HG03280 (cell line): ENCODE results near the gene PARD6B.

Experiments used
- ATAC-seq: cut with Tn5 transposase; IDR thresholded peaks from one replicate; pipeline ENCODE4 v1.9.1; 2021; ENCODE audit warnings: mild to moderate bottlenecking, moderate library complexity; ENCODE audit not compliant: unreplicated experiment

PARD6B gene

GRCh38 chr20:50723672-50724071 is 7.7 kb upstream of the PARD6B start:
- no peak for ATAC-seq

DNA sequence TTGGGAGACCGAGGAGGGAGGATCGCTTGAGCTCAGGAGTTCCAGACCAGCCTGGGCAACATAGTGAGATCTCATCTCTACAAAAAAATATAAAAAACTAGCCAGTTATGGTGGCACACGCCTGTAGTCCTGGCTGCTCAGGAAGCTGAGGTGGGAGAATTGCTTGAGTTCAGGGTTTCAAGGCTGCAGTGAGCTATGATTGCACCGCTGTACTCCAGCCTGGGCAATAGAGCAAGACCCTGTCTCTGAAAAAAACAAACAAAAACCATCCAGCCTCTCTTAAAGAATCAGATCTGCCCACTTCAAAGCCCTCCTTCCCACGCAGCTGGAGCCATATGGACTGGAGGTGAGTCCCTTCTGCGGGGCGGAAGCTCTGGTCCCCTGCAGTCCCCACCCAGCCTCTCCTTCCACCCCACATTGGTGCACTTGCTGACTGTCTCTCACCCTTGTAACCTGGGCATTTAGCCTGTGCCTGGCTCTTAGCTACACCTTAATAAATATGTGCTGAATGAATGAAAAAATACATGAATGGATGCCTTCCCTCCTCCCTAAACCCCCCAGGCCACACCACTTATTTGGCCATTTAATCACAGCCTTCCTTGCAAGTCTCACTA is 7.2 kb upstream of the PARD6B start:
- ATAC-seq, result no peak

GRCh38 chr20:50724851-50725723 is 6.3 kb upstream of the PARD6B start:
- ATAC-seq, result no peak

- ATAC-seq, result no peak
Observed at GRCh38 chr20:50725724-50726005, 5.7 kb upstream of the PARD6B start.

GRCh38 chr20:50726955-50727791 is 4.2 kb upstream of the PARD6B start:
- no peak for ATAC-seq

DNA sequence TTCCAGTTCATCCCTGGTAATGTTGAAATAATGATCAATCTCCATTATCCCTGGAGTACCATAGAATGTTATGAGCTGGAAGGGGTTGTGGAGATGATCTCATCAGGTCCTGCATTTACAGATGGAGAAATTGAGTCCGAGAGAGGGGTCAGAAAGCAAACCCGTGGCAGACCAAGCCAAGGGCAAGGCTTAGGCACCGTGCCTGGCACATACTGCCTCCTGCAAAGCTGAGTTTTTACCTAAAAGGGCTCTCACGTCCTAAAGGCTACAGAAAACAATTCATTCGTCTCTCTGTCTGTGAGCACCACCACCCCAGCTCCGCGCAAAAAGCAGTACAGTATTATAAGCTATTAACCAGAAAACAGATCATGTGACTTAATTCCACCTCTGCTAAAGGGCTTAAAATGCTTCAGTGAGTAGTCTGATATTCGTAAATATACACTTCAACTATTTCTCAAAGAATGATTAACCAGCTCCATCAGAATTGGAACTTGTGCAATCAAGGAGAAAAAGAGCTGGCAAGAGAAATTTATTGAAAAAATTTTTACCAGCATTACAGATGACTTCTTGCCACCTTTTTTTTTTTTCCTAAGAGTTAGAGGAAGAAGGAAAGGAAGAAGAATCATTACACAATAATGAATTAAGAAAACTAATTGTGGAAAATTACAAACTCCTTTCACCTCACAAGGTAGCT is 3.4 kb upstream of the PARD6B start:
- ATAC-seq, result no peak

DNA sequence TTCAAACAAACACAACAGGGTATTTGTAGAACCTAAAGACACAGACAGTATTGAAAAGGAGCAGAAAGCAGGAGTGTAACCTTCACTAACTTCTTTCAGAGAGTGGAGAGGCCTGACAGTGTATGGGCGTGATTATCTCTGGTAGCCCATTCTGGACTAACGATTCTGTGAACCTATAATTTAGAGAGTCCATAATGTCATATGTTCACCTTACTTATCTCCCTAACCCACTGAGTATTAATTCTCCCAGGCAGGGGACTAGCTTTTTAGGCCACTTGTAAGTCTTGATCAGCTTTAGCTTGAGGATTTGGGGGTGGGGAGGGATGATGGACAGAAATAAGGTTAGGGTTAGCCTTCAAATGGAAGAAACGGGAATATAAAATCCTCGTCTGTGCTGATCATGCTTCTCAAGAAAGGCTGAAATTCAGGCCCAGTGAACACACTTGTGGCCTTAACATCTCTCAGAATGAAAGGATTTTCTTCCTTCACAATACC is 2.8 kb upstream of the PARD6B start:
- ATAC-seq, result no peak

- ATAC-seq, result no peak
Observed at GRCh38 chr20:50728981-50729874, 2.2 kb upstream of the PARD6B start.

GRCh38 chr20:50729901-50730764 is 1.2 kb upstream of the PARD6B start:
- ATAC-seq, result no peak

DNA sequence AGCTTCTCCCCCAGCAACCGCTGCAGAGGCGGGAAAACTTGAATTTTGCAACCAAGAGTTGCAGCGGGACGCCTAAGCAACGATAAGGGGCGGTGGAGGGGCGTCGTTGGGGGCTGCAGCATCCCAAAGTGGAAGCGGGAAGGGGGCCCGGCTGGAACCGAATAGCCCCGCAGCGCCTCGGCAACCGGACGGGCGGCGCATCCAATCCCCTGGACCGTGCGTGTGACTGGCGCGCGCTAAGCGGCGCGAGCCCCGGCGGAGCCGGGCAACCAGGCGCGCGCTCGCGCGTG is 670 bp upstream of the PARD6B start:
- ATAC-seq, result no peak

- no peak for ATAC-seq
Observed at GRCh38 chr20:50731930-50732690, 730 bp downstream of the PARD6B start.

DNA sequence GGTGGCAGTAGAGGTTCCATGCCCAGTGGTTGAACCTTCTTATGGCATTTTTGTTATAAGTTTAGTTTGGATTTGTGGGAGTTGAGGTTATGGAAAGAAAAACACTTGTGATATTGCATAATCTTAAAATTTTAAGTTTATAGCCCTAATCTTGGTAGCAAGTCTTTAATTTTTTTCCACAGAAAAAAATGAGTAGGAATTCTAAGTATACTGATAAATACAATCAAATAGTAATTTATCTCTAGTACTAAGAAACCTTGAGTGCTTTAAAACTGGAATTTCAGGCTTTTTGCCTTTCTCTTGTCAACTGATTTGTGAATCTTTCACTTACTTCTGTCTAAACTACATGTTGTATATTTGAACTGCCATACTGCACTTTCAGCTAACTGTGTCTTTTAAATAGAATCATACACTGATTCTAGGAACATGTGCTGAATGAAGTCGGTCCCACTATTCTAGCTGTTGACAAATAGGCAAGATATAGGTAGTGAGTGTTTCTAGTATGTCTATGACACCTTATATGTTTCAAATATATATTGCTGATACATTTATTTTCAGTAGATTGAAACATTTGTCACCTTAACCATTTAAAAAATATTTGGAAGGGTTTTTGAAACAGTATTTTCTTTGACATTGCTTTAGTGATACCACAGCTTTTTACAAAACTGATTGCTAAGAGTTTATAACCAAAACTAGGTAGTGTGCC is 2.4 kb downstream of the PARD6B start:
- ATAC-seq, result no peak

GRCh38 chr20:50734730-50735679 is 3.6 kb downstream of the PARD6B start:
- no peak for ATAC-seq

DNA sequence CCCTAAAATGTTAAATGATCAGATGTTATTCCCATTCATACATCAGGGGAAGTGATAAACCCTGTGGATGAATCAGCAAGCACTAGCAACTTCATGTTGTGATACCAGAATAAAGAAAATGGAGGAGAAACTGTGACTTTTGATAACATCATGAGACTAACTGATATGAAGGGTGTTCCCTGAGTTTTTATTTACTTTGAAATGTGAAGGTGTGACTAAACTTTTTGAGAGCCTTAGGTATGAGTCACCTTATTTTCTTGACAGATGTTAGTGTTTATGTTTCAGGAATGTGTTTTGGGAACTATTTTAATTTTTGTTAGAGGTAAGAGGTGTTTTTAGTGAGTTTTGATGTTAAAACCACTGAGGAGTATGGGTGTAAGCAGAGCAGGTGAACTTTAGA is 4.4 kb downstream of the PARD6B start:
- no peak for ATAC-seq

DNA sequence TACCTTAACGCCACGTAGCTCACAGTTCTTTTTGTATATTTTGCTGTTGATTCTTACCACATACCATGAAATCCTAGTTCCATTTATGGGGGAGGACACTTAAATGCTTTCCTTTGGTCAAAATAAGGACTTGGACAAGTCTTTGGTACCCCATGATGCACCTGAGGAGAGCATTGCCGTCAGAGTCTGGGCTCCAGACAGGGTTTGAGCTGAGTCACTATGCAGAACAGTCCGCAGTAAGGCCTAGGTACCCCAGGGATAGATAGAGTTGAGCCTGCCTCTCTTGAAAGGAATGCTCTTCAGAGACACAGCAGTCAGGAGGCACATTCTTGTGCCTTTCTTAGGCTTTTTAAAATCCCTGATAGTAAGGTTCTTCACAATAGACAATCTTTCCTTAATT is 6.0 kb downstream of the PARD6B start:
- ATAC-seq, result no peak

- no peak for ATAC-seq
Observed at GRCh38 chr20:50743087-50743486, 11.7 kb downstream of the PARD6B start.
